HepG2 (cell line): ENCODE results near the gene DAG1. TPM values are rescaled to one million over a fixed set of nuclear protein-coding genes. Genes with fewer than 3 reads are reported as not detected.

Experiments used
- ELK4 ChIP-seq: sonication (generic); formaldehyde crosslinking; IDR thresholded peaks from 2 replicates; pipeline ENCODE4 v1.9.0; 2021; ENCODE audit warnings: missing genetic modification reagents, borderline replicate concordance
- FOXJ3 ChIP-seq: sonication (generic); formaldehyde crosslinking; IDR thresholded peaks from 2 replicates; pipeline ENCODE4 v1.4.0; 2020; ENCODE audit warnings: missing genetic modification reagents, mild to moderate bottlenecking, borderline replicate concordance
- FOXK2 ChIP-seq: fragments of 450-650 bp; IDR thresholded peaks from 2 replicates; pipeline ENCODE4 v1.6.1; 2016
- GABPB1 ChIP-seq: IDR thresholded peaks from 2 replicates; pipeline ENCODE4 v1.6.1; 2016; ENCODE audit warnings: mild to moderate bottlenecking, missing genetic modification reagents, moderate library complexity, missing compliant biosample characterization
- KLF15 ChIP-seq: sonication (generic); formaldehyde crosslinking; IDR thresholded peaks from 2 replicates; pipeline ENCODE4 v1.8.1; 2023; ENCODE audit warnings: borderline replicate concordance, mild to moderate bottlenecking, inconsistent platforms, missing genetic modification reagents, mixed read lengths
- MED1 ChIP-seq: sonication (generic); formaldehyde crosslinking; IDR thresholded peaks from 2 replicates; pipeline ENCODE4 v1.4.0; 2020; ENCODE audit warnings: missing genetic modification reagents
- MIER3 ChIP-seq: IDR thresholded peaks from 2 replicates; pipeline ENCODE4 v1.6.1; 2016; ENCODE audit warnings: missing compliant biosample characterization, borderline replicate concordance
- SNAPC4 ChIP-seq: sonication (generic); formaldehyde crosslinking; IDR thresholded peaks from 2 replicates; pipeline ENCODE4 v1.4.0; 2020; ENCODE audit warnings: mild to moderate bottlenecking, missing genetic modification reagents
- SOX6 ChIP-seq, 2 experiments: fragments of 450-650 bp in 1 of 2; sonication (generic) in 1 of 2; formaldehyde crosslinking in 1 of 2; IDR thresholded peaks; 2 replicates each; pipeline versions ENCODE4 v1.4.0 to v1.6.1; 2017 to 2020; ENCODE audit warnings: antibody characterized with exemption in 1 of 2, mild to moderate bottlenecking in 1 of 2, missing genetic modification reagents in 1 of 2
- SRF ChIP-seq: IDR thresholded peaks from 2 replicates; pipeline ENCODE4 v1.6.1; 2011; ENCODE audit warnings: mild to moderate bottlenecking, low read depth, low read length, moderate library complexity
- TBL1XR1 ChIP-seq: fragments of 150-350 bp; IDR thresholded peaks from 2 replicates; pipeline ENCODE4 v1.6.1; 2014; ENCODE audit warnings: borderline replicate concordance, low read length; ENCODE audit not compliant: partially characterized antibody
- THAP9 ChIP-seq: sonication (generic); formaldehyde crosslinking; IDR thresholded peaks from 2 replicates; pipeline ENCODE4; 2020; ENCODE audit warnings: missing genetic modification reagents, mild to moderate bottlenecking, borderline replicate concordance
- U2AF2 ChIP-seq: fragments of 200-400 bp; formaldehyde crosslinking; IDR thresholded peaks from 2 replicates; pipeline ENCODE4 v1.6.1; 2017; ENCODE audit warnings: low read depth, mild to moderate bottlenecking, low read length
- ZKSCAN1 ChIP-seq: fragments of 150-350 bp; IDR thresholded peaks from 2 replicates; pipeline ENCODE4 v1.6.1; 2014; ENCODE audit warnings: low read length
- ZNF143 ChIP-seq: sonication (generic); formaldehyde crosslinking; IDR thresholded peaks from 2 replicates; pipeline ENCODE4 v1.4.0; 2020; ENCODE audit warnings: missing genetic modification reagents
- ZNF354B ChIP-seq: sonication (generic); formaldehyde crosslinking; IDR thresholded peaks from 2 replicates; pipeline ENCODE4 v1.8.0; 2022; ENCODE audit warnings: mild to moderate bottlenecking, missing genetic modification reagents
- ZNF432 ChIP-seq: sonication (generic); formaldehyde crosslinking; IDR thresholded peaks from 2 replicates; pipeline ENCODE4 v1.5.0; 2020; ENCODE audit warnings: missing genetic modification reagents, mild to moderate bottlenecking, borderline replicate concordance
- ZNF446 ChIP-seq: sonication (generic); formaldehyde crosslinking; IDR thresholded peaks from 2 replicates; pipeline ENCODE4 v1.5.0; 2020; ENCODE audit warnings: mild to moderate bottlenecking, missing genetic modification reagents
- ZNF598 ChIP-seq: sonication (generic); formaldehyde crosslinking; IDR thresholded peaks from 2 replicates; pipeline ENCODE4 v1.5.1; 2020; ENCODE audit warnings: mild to moderate bottlenecking, missing genetic modification reagents, borderline replicate concordance
- ZNF740 ChIP-seq: sonication (generic); formaldehyde crosslinking; IDR thresholded peaks from 2 replicates; pipeline ENCODE4 v1.4.0; 2020; ENCODE audit warnings: missing genetic modification reagents
- polyA plus RNA-seq, 8 experiments: library from polyadenylated mRNA; depleted of rRNA in 3 of 8; stranded (reverse) in 7 of 8; unstranded in 1 of 8; fragments of >200 nt; fragmentation: Illumina TruSeq in 4 of 8; extraction: Trizol in 4 of 8; gene quantifications; 2 replicates each; pipeline versions ENCODE4 v1.2.1 to v1.2.3, GENCODE V29; 2011 to 2016; ENCODE audit warnings: low read depth in 4 of 8, missing spikeins in 1 of 8, mixed read lengths in 1 of 8; ENCODE audit not compliant: insufficient read depth in 1 of 8
- total RNA-seq, 5 experiments: library from RNA; depleted of rRNA; stranded (reverse); fragments of >200 nt; fragmentation: Illumina TruSeq; extraction: Trizol; gene quantifications; 2 replicates each; pipeline ENCODE4 v1.2.3, GENCODE V29; 2016; ENCODE audit warnings: low read depth in 1 of 5

The DAG1 gene
- total and polyA plus RNA-seq, 2 of the 13 experiments (the other 11 are each of a cell fraction or from before 2014, with no cell fraction given), result 47.3 to 50.4 TPM

- TF ChIP-seq SNAPC4 (CRISPR knock-in tag) (no peak), ZNF598 (CRISPR knock-in tag) (no peak), ZNF143 (CRISPR knock-in tag) (peak; percentile 78), SRF (no peak), FOXJ3 (no peak), FOXK2 (no peak), THAP9 (CRISPR knock-in tag) (peak; percentile 58; the same call in 1 of the 2 replicates), ZNF432 (no peak), ZKSCAN1 (no peak), ZNF446 (CRISPR knock-in tag) (no peak), ZNF740 (CRISPR knock-in tag) (no peak), SOX6 (IDR thresholded peaks at IDR 0.05) (no peak), SOX6 (CRISPR knock-in tag; IDR thresholded peaks at IDR 0.05) (0 out of 2 replicates have a peak, but pooled peaks have one; percentile 25), MED1 (CRISPR knock-in tag) (no peak), KLF15 (CRISPR knock-in tag) (no peak), GABPB1 (CRISPR knock-in tag) (peak; percentile 50), MIER3 (CRISPR knock-in tag) (no peak), ZNF354B (CRISPR knock-in tag) (no peak), U2AF2 (no peak), ELK4 (no peak), TBL1XR1 (no peak)
Observed at GRCh38 chr3:49553692-49554632, 83.9 kb downstream of the DAG1 start, which contains the start of gene BSN (continued).
